ENCODE results near the gene CES2. TPM values are rescaled to one million over a fixed set of nuclear protein-coding genes. Genes with fewer than 3 reads are reported as not detected.

CES2 gene
- total RNA-seq, 4 donors from 2014 or later: 15.0 to 51.0 (median 26.0) TPM

GRCh38 chr16:66902648-66903543, 32.4 kb upstream of the CES2 start:
- intact Hi-C loops (cut with DNase I; ENCODE audit: low total_unique reads): no loop called here

GRCh38 chr16:66903544-66904427, 31.5 kb upstream of the CES2 start:
- peaks cover 4 to 7% of the 10 kb centered on the region in 2 donors for H3K4me1 ChIP-seq
- TF ChIP-seq POLR2A (IDR thresholded peaks at IDR 0.05): no peak
- TF ChIP-seq, protein P1, sequence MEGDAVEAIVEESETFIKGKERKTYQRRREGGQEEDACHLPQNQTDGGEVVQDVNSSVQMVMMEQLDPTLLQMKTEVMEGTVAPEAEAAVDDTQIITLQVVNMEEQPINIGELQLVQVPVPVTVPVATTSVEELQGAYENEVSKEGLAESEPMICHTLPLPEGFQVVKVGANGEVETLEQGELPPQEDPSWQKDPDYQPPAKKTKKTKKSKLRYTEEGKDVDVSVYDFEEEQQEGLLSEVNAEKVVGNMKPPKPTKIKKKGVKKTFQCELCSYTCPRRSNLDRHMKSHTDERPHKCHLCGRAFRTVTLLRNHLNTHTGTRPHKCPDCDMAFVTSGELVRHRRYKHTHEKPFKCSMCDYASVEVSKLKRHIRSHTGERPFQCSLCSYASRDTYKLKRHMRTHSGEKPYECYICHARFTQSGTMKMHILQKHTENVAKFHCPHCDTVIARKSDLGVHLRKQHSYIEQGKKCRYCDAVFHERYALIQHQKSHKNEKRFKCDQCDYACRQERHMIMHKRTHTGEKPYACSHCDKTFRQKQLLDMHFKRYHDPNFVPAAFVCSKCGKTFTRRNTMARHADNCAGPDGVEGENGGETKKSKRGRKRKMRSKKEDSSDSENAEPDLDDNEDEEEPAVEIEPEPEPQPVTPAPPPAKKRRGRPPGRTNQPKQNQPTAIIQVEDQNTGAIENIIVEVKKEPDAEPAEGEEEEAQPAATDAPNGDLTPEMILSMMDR (IDR thresholded peaks at IDR 0.05): no peak
- peak overlapping the region; percentile 59 to 90 for H3K27ac ChIP-seq
- H3K27me3 ChIP-seq: no peaks in the 10 kb centered on the region
- DNase-seq: no peak
- H3K9me3 ChIP-seq: no peaks in the 10 kb centered on the region
- intact Hi-C loops (cut with DNase I; ENCODE audit: low total_unique reads): no loop called here
- no peak overlapping the region for H3K4me3 ChIP-seq
- H3K36me3 ChIP-seq: no peaks in the 10 kb centered on the region

More at GRCh38 chr16:66902648-66903543, 32.4 kb upstream of the CES2 start:
- H3K4me1 ChIP-seq: peaks cover 4 to 7% of the 10 kb centered on the region in 2 donors
- TF ChIP-seq POLR2A (IDR thresholded peaks at IDR 0.05): no peak
- TF ChIP-seq, protein P1 (IDR thresholded peaks at IDR 0.05): no peak
- peak overlapping the region; percentile 59 to 90 for H3K27ac ChIP-seq
- no peak overlapping the region for H3K4me3 ChIP-seq
- H3K36me3 ChIP-seq: no peaks in the 10 kb centered on the region
- DNase-seq: no peak
- no peaks in the 10 kb centered on the region for H3K27me3 ChIP-seq
- no peaks in the 10 kb centered on the region for H3K9me3 ChIP-seq

GRCh38 chr16:66904428-66904845, 30.9 kb upstream of the CES2 start:
- TF ChIP-seq, protein P1 (IDR thresholded peaks at IDR 0.05): no peak
- no peak for TF ChIP-seq POLR2A (IDR thresholded peaks at IDR 0.05)
- no peak for DNase-seq
- no peak overlapping the region for H3K4me3 ChIP-seq
- no peaks in the 10 kb centered on the region for H3K9me3 ChIP-seq
- peaks cover 2% of the 10 kb centered on the region in 2 donors for H3K4me1 ChIP-seq
- H3K27me3 ChIP-seq: no peaks in the 10 kb centered on the region
- no peaks in the 10 kb centered on the region for H3K36me3 ChIP-seq
- H3K27ac ChIP-seq: peak overlapping the region; percentile 59 to 90
- intact Hi-C loops (cut with DNase I; ENCODE audit: low total_unique reads): no loop called here

GRCh38 chr16:66904846-66905632, 30.3 kb upstream of the CES2 start:
- DNase-seq: no peak
- intact Hi-C loops (cut with DNase I; ENCODE audit: low total_unique reads): no loop called here
- Histone ChIP-seq H3K27me3 (no peaks in the 10 kb centered on the region), H3K36me3 (no peaks in the 10 kb centered on the region), H3K4me3 (no peak overlapping the region), H3K9me3 (no peaks in the 10 kb centered on the region), H3K27ac (peak overlapping the region; percentile 59 to 90), H3K4me1 (no peaks in the 10 kb centered on the region)
- TF ChIP-seq, protein P1 (IDR thresholded peaks at IDR 0.05): no peak
- TF ChIP-seq POLR2A (IDR thresholded peaks at IDR 0.05): no peak
